Right ventricle myocardium superior (tissue), 1 donor: ENCODE results near the gene SLC45A2. TPM values are rescaled to one million over a fixed set of nuclear protein-coding genes. Genes with fewer than 3 reads are reported as not detected.
"Not testable (repeated sequence)": the region's sequence is repeated elsewhere in the genome, so short reads cannot be mapped to it uniquely, and the experiment has no call there.

ENCODE experiments used
- ATAC-seq: fragments of 200-7000 bp; cut with Tn5 transposase; one replicate; pipeline ENCODE4 v1.9.1; 2020; ENCODE audit warnings: mild to moderate bottlenecking; ENCODE audit not compliant: poor library complexity
- DNase-seq: peaks from one replicate; pipeline ENCODE4 v3.0.0-alpha.2; 2020
- intact Hi-C: fragments of 100-400 bp; cut with DNase I; formaldehyde crosslinking; loops from one replicate; pipeline ENCODE4 v1.11.2; 2022
- long read RNA-seq: library from polyadenylated mRNA; unstranded; transcript quantifications from one replicate; pipeline ENCODE4 v2.0.0, GENCODE V29; 2021
- total RNA-seq: library from RNA; stranded (reverse); fragmentation: NEBNext Ultra II Directional; extraction: Animal tissue kit (Norgen Biotek cat#: 25700); gene quantifications from one replicate; pipeline ENCODE4 v1.2.1, GENCODE V29; 2021
- donor health status: DM: no; HTN: yes; CAD: no; lungs with severe emphysema.

Gene SLC45A2
- total RNA-seq, result not detected
- long read RNA-seq, result 0 reads

GRCh38 chr5:33984671-33985124, at the start of gene SLC45A2:
TSS of gene SLC45A2 (minus strand) at chr5:33984693. CDS start at chr5:33984583, 110 bp downstream.
- ATAC-seq (no peak), DNase-seq (no peak)
- intact Hi-C loops, result no loop called here

GRCh38 chr5:34031966-34032365, 47.5 kb upstream of the SLC45A2 start:
- ATAC-seq, result no peak
- no peak for DNase-seq
- intact Hi-C loops, result no loop called here

- intact Hi-C loops, result no loop called here
- DNase-seq, result no peak
- ATAC-seq, result no peak
Measured at GRCh38 chr5:34031117-34031516, 46.6 kb upstream of the SLC45A2 start.

- intact Hi-C loops, ATAC-seq: not testable (repeated sequence)
Measured at GRCh38 chr5:34030585-34030984, 46.1 kb upstream of the SLC45A2 start.

GRCh38 chr5:34030048-34030447, 45.6 kb upstream of the SLC45A2 start:
- ATAC-seq (no peak), DNase-seq (no peak)
- intact Hi-C loops, result no loop called here

More at GRCh38 chr5:34030585-34030984, 46.1 kb upstream of the SLC45A2 start:
- not testable (repeated sequence) for DNase-seq

- no peak for ATAC-seq
- no peak for DNase-seq
- intact Hi-C loops, result no loop called here
Measured at GRCh38 chr5:34028349-34028748, 43.9 kb upstream of the SLC45A2 start.

GRCh38 chr5:34026089-34026761, 41.7 kb upstream of the SLC45A2 start:
- no peak for ATAC-seq
- no peak for DNase-seq
- intact Hi-C loops, result no loop called here

- ATAC-seq, result peak; percentile 27
- intact Hi-C loops, result no loop called here
- no peak for DNase-seq
Measured at GRCh38 chr5:34022121-34022705, 37.7 kb upstream of the SLC45A2 start.

GRCh38 chr5:34021334-34021733, 36.8 kb upstream of the SLC45A2 start:
- DNase-seq, result no peak
- intact Hi-C loops, result no loop called here
- ATAC-seq, result no peak

- DNase-seq (no peak), ATAC-seq (no peak)
- intact Hi-C loops, result no loop called here
Measured at GRCh38 chr5:34020726-34021125, 36.2 kb upstream of the SLC45A2 start.

- intact Hi-C loops, result no loop called here
- no peak for DNase-seq
- ATAC-seq, result no peak
Measured at GRCh38 chr5:34017254-34017653, 32.8 kb upstream of the SLC45A2 start.

- no peak for DNase-seq
- intact Hi-C loops, result no loop called here
- ATAC-seq, result no peak
Measured at GRCh38 chr5:34016750-34017149, 32.3 kb upstream of the SLC45A2 start.

GRCh38 chr5:34016222-34016621, 31.7 kb upstream of the SLC45A2 start:
- DNase-seq (no peak), ATAC-seq (no peak)
- intact Hi-C loops, result no loop called here

- ATAC-seq, result no peak
- intact Hi-C loops, result no loop called here
- DNase-seq, result no peak
Measured at GRCh38 chr5:34015120-34015822, 30.8 kb upstream of the SLC45A2 start.

GRCh38 chr5:34014626-34015025, 30.1 kb upstream of the SLC45A2 start:
- ATAC-seq (no peak), DNase-seq (no peak)
- intact Hi-C loops, result no loop called here

- DNase-seq (no peak), ATAC-seq (no peak)
- intact Hi-C loops, result no loop called here
Measured at GRCh38 chr5:34013547-34013946, 29.1 kb upstream of the SLC45A2 start.

- ATAC-seq (no peak), DNase-seq (no peak)
- intact Hi-C loops, result no loop called here
Measured at GRCh38 chr5:34012791-34013190, 28.3 kb upstream of the SLC45A2 start.

- ATAC-seq (no peak), DNase-seq (no peak)
- intact Hi-C loops, result no loop called here
Measured at GRCh38 chr5:34011536-34011935, 27.0 kb upstream of the SLC45A2 start.

GRCh38 chr5:34010146-34010545, 25.7 kb upstream of the SLC45A2 start:
- ATAC-seq, intact Hi-C loops, DNase-seq: not testable (repeated sequence)

GRCh38 chr5:34009610-34010009, 25.1 kb upstream of the SLC45A2 start:
- no peak for ATAC-seq
- no peak for DNase-seq
- intact Hi-C loops, result no loop called here
